Measurements from ENCODE around the gene CHKA. TPM values are rescaled to one million over a fixed set of nuclear protein-coding genes. Genes with fewer than 3 reads are reported as not detected.

Gene CHKA
- total RNA-seq, 1 donor from 2014 or later, result 8.4 TPM

- intact Hi-C loops (cut with DNase I), result no loop called here
- DNase-seq (peak; percentile 39), ATAC-seq (ENCODE audit: poor library complexity) (no peak)
Observed at GRCh38 chr11:68040957-68041591, 80.1 kb downstream of the CHKA start.

GRCh38 chr11:68040101-68040956 is 80.9 kb downstream of the CHKA start:
- ATAC-seq (ENCODE audit: poor library complexity), result peak; percentile 35
- intact Hi-C loops (cut with DNase I), result no loop called here
- DNase-seq, result peak; percentile 82

DNA sequence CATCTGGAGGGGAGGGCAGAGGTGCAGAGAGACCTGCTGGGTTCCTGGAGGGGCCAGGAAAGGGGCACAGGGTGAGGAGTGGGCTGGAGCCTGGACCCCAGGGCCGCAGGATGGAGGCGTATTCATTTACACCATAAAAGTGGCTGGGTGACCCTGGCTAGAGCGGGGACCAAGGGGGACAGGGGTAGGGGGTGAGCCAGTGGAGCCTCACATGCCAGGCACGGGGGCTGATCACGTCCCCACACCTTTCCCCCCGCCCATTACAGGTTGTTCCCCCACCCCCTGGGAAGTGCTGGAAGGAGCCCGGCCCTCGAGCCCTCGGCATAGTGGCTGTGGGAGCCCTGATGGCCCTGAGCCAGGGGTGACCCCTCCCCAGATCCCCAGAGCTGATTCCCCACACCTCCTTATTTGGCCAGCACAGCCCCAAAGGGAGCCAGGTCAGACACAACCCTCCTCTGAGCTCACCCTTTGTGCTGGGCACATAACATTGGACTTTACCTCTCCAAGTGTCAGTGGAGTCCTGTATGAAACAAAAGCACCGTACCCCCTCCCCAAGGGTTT is 81.6 kb downstream of the CHKA start:
- no peak for ATAC-seq (ENCODE audit: poor library complexity)
- DNase-seq, result no peak
- intact Hi-C loops (cut with DNase I), result loop anchor here (10.0 kb wide), 1 partner anchor 85 kb away; the partner anchor contains the start of gene CHKA

DNA sequence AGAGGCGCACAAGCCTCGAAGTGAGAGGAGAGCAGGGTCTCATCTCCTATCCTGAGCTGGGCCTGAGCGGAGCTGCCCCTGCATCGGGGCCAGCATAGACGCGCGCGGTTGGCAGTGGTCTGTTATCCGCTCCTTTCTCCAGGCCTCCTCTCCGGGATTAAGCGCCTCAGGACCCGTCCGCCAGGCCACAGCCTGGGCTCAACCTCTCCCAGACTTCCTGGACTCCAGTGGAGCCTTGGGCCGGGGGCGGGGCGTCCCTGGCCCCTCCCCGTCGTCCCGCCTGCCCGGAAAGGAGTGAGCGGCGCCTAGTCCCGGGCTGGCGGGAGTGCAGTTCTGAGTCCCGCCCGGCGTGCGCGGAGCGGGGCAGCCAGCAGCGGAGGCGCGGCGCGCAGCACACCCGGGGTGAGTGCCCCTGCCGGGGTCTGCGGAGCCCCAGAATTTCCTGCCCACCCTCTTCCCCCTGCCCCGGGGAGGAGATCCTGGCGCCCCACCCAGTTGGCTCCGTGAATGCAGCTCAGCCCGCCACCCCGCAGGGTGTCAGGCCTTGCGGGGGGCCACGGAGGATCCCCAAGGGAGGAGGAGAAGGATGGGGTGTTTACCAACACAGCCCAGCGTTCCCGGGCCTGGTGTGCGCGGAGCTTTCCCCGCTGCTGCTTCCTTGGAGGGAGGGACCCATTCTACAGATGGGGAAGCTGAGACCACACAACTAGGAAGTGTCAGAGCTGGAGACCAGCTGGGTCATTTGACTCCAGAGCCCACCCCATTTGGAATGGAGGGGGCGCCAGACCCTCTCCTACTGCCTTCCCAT is 82.3 kb downstream of the CHKA start, which contains the start of gene TCIRG1:
Gene TCIRG1 (plus strand): TSS at position 308 of the 808 bp plus-strand sequence. CDS start 2,247 bp downstream, outside the sequence.
- ATAC-seq (ENCODE audit: poor library complexity), result peak; percentile 83
- DNase-seq, result peak; percentile 93
- intact Hi-C loops (cut with DNase I), result loop anchor here (10.0 kb wide), 1 partner anchor 86 kb away; the partner anchor contains the start of gene CHKA

DNA sequence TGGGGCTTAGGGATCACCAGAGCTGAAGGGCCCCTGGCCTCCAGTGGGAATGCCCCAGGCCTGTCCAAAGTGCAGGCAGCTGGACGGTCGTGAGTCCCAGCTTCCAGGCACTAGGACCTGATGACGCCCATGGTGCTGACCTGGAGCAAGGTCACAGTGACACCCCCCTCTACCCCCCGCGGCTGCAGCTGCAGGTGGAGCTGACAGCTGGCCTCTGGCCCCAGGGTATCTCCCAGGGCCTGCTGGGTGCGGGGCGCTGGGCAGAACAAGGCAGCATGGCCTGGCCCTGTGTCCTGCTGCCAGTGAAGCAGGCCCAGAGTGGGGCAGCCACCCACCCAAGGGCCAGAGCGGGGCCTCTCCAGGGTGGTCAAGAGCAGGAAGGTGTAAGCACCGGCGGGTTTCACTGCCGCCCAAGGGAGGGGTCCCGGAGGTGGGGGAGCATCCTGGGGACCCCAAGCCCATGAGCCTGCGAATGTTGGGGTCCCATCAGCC is 82.9 kb downstream of the CHKA start:
- ATAC-seq (ENCODE audit: poor library complexity) (peak; percentile 1), DNase-seq (no peak)
- intact Hi-C loops (cut with DNase I), result loop anchor here (10.0 kb wide), 1 partner anchor 87 kb away; the partner anchor contains the start of gene CHKA

- intact Hi-C loops (cut with DNase I), result loop anchor here (10.0 kb wide), 1 partner anchor 87 kb away; the partner anchor contains the start of gene CHKA
- no peak for ATAC-seq (ENCODE audit: poor library complexity)
- no peak for DNase-seq
Observed at GRCh38 chr11:68037411-68038225, 83.6 kb downstream of the CHKA start.

GRCh38 chr11:68036717-68037239 is 84.4 kb downstream of the CHKA start:
- peak; percentile 86 for DNase-seq
- ATAC-seq (ENCODE audit: poor library complexity), result peak; percentile 8
- intact Hi-C loops (cut with DNase I), result loop anchor here (10.0 kb wide), 1 partner anchor 88 kb away; the partner anchor contains the start of gene CHKA

DNA sequence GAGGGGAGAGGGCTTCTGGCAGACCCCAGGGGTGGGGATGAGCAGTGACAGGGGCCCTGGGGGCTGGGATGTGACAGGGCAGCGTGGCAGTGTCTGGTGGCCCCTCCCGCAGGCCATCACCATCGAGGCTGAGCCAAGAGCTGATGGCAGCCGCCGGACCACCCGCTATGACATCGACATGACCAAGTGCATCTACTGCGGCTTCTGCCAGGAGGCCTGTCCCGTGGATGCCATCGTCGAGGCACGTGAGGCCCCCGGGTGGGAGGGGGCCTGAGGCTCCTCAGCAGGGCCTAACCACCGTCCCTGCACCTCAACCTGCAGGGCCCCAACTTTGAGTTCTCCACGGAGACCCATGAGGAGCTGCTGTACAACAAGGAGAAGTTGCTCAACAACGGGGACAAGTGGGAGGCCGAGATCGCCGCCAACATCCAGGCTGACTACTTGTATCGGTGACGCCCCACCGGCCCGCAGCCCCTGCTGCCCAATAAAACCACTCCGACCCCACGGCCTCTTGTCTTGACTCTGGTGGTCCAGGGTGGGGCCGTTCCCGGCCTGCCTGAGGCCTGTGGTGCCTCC is 85.0 kb downstream of the CHKA start:
- peak; percentile 61 for DNase-seq
- ATAC-seq (ENCODE audit: poor library complexity), result no peak
- intact Hi-C loops (cut with DNase I), result loop anchor here (10.0 kb wide), 1 partner anchor 89 kb away; the partner anchor contains the start of gene CHKA

DNA sequence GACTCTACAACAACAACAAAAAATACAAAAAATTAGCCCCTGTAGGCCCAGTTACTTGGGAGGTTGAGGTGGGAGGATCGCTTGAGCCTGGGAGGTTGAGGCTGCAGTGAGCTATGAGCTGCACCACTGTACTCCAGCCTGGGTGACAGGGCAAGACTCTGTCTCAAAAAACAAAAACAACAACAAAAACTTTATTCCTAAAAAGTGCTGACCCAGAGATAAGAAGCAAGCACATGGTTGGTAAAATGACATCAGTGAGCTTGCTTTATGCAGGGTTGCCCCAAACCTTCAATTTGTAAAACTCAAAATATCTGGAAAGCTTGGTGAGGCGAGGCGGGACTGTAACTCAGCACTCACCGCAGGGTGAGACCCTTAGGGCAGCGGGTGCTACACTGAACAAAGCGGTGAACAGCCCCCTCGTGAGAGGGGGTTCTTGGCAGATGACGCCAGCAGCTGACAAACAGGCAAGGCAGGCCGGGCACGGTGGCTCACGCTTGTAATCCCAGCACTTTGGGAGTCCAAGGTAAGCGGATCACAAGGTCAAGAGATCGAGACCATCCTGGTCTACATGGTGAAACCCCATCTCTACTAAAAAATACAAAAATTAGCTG is 85.8 kb downstream of the CHKA start:
- no peak for DNase-seq
- ATAC-seq (ENCODE audit: poor library complexity), result no peak
- intact Hi-C loops (cut with DNase I), result loop anchor here (10.0 kb wide), 1 partner anchor 89 kb away; the partner anchor contains the start of gene CHKA

DNA sequence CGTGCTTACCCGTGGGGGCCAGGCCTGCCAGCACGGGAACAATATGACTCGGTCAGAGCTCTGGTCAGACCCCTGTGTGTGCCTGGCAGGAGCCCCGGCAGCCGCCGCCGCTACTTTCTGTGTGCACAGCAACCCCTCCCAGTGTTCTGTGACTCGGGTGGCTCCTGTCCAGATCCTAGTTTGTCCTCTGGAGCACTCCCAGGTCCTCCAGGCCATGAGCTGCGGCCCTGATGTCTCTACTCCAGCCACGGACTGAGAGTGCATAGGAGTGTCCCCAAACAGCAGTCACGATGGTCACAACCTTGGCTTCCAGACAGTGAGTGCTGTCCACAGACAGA is 87.5 kb downstream of the CHKA start:
- peak; percentile 81 for DNase-seq
- ATAC-seq (ENCODE audit: poor library complexity), result peak; percentile 37
- intact Hi-C loops (cut with DNase I), result loop anchor here (10.0 kb wide), 1 partner anchor 91 kb away; the partner anchor contains the start of gene CHKA

- DNase-seq (no peak), ATAC-seq (ENCODE audit: poor library complexity) (no peak)
- intact Hi-C loops (cut with DNase I), result loop anchor here (10.0 kb wide), 1 partner anchor 92 kb away; the partner anchor contains the start of gene CHKA
Observed at GRCh38 chr11:68032997-68033707, 88.0 kb downstream of the CHKA start.

DNA sequence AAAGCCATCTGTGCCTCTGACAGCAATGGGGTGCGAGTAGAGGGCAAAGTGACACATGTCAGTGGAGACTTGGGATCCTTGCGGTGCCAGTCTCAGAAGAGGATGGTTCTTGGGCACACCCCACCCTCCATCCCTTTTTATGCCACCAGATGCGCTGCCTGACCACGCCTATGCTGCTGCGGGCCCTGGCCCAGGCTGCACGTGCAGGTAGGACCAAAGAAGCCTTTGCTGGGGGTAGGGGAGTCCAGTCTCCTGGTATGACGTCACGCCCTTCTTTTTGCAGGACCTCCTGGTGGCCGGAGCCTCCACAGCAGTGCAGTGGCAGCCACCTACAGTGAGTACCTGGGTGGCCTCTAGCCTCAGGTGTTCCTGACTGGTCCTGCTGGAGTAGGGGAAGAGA is 89.2 kb downstream of the CHKA start:
- intact Hi-C loops (cut with DNase I), result loop anchor here (10.0 kb wide), 1 partner anchor 93 kb away; the partner anchor contains the start of gene CHKA
- ATAC-seq (ENCODE audit: poor library complexity), result no peak
- no peak for DNase-seq

GRCh38 chr11:68031144-68031464 is 90.1 kb downstream of the CHKA start:
- intact Hi-C loops (cut with DNase I), result loop anchor here (10.0 kb wide), 1 partner anchor 94 kb away; the partner anchor contains the start of gene CHKA

DNA sequence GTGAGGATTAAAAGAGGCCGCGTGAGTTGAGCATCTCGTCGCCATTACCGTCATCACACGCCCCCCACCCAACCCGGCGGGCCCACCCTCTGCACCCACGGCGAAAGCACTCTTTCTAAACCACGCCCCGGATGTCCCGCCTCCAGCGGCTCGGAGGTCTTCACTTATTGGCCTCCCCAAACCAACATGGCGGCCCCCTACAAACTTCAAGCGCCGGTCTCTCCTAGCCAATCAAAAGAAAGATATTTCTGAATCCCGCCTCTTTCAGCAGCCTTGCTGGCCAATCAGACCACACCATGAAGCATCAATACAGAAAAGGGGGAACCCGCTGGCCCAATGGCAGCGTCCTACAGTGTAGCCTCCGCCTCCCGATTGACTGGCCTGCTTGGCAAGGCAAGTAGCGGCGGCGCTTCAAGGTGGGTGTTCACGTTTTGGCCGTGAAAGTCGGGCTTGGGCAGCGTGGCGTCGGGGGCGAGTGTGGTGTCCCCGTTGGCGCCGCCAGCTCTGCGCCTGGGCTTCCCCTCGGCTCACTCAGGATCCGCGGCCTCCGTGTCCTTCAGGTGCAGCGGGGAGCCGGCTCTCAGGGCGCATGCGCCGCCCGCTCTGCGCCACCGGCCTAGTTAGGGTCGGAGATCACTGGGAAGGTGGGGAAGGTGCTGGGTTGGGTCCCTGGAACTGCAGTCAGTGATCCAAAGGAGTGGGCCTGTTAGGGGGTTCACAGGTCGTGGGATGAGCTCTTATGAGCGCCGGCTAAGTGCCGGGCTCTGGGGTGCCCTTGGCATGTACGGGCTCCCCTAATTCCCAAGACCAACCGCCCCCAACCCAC is 90.7 kb downstream of the CHKA start, which contains the start of gene NDUFS8:
Gene NDUFS8 (plus strand): TSS at position 364 of the 826 bp plus-strand sequence. CDS start 1,471 bp downstream, outside the sequence.
- peak; percentile 92 for ATAC-seq (ENCODE audit: poor library complexity)
- DNase-seq, result peak; percentile 99
- intact Hi-C loops (cut with DNase I), result loop anchor here (10.0 kb wide), 1 partner anchor 94 kb away; the partner anchor contains the start of gene CHKA

More at GRCh38 chr11:68031144-68031464, 90.1 kb downstream of the CHKA start:
- DNase-seq, result no peak
- peak; percentile 3 for ATAC-seq (ENCODE audit: poor library complexity)
